Measurements from ENCODE around the gene P2RY8. TPM values are rescaled to one million over a fixed set of nuclear protein-coding genes. Genes with fewer than 3 reads are reported as not detected.

Gene P2RY8
- total and polyA plus RNA-seq, 2 of the 4 experiments (the other 2 are of a cell fraction): not detected

DNA sequence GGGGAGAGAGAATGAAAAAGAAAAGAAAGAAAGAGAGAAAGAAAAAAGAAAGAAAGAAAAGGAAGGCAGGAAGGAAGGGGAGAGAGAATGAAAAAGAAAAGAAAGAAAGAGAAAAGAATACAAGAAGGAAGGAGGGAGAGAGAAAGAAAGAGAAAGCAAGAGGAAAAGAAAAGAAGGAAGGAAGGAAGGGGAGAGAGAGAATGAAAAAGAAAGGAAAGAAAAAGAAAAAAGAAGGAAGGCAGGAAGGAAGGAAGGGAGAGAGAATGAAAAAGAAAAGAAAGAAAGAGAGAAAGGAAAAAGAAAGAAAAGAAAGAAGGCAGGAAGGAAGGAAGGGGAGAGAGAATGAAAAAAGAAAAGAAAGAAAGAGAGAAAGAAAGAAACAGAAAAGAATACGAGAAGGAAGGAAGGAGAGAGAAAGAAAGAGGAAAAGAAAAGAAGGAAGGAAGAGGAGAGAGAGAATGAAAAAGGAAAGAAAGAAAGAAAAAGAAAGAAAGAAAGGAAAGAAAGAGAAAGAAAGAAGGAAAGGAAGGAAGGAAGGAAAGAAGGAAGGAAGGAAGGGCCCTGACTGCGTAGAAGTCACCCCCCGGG, 15.1 kb upstream of the P2RY8 start:
- no peak for TF ChIP-seq CEBPB (IDR thresholded peaks at IDR 0.05; ENCODE audit: low read depth, low read length)
- no peak for TF ChIP-seq MAZ (IDR thresholded peaks at IDR 0.05; ENCODE audit: borderline replicate concordance, low read depth, low read length)
- no peak for TF ChIP-seq SMC3 (IDR thresholded peaks at IDR 0.05; ENCODE audit: low read depth, low read length)
- H3K4me3 ChIP-seq (ENCODE audit: insufficient read depth, low read depth, low read length): no peak overlapping the region
- dilution Hi-C loops (cut with HindIII; ENCODE audit: low sequenced_read_pairs, unreplicated experiment): no loop called here
- no peak overlapping the region for H2AK9ac ChIP-seq (replicated peaks; ENCODE audit: low read depth, low read length, poor library complexity)
- no peak overlapping the region for H3K9ac ChIP-seq (ENCODE audit: low read depth, low read length)
- H3K9me1 ChIP-seq (ENCODE audit: insufficient read depth, low read length): no peaks in the 10 kb centered on the region
- H3K23ac ChIP-seq (ENCODE audit: low read depth, low read length): no peak overlapping the region
- no peak overlapping the region for H3K14ac ChIP-seq (replicated peaks; ENCODE audit: low read depth, low read length)
- no peak overlapping the region for H2BK120ac ChIP-seq (ENCODE audit: low read depth, low read length)
- no peaks in the 10 kb centered on the region for H3K79me1 ChIP-seq (ENCODE audit: low read depth in 1 of 2, low read length in 2 of 2)
- H4K91ac ChIP-seq (ENCODE audit: insufficient read depth, low read depth, low read length): no peak overlapping the region
- H3K4me2 ChIP-seq (ENCODE audit: low read depth, low read length): no peak overlapping the region
- H3K36me3 ChIP-seq (ENCODE audit: control insufficient read depth, insufficient read depth, low read length): no peaks in the 10 kb centered on the region
- H2BK15ac ChIP-seq (ENCODE audit: low read depth, low read length): no peak overlapping the region
- ATAC-seq (ENCODE audit: low read depth) (no peak), DNase-seq (no peak)
- WGBS, 2 experiments (ENCODE audit: extremely low coverage in 2 of 2, insufficient read length in 1 of 2): 59% methylated on average over 3 of the region's 3 CpGs; no CpG with 5 or more reads in 1 of the 2 experiments
- H3K27ac ChIP-seq (ENCODE audit: insufficient read depth, low read length): no peak overlapping the region
- no peak overlapping the region for H3K56ac ChIP-seq (ENCODE audit: extremely low read depth, insufficient read depth, low read length)
- in situ Hi-C loops (cut with MboI; ENCODE audit: low sequenced_read_pairs): no loop called here
- no peak overlapping the region for H2AFZ ChIP-seq (replicated peaks; ENCODE audit: low read length, poor library complexity)
- no peaks in the 10 kb centered on the region for H3K4me1 ChIP-seq (ENCODE audit: control insufficient read depth, insufficient read depth, low read length)
- no peak overlapping the region for H4K5ac ChIP-seq (ENCODE audit: low read depth, low read length)
- no peaks in the 10 kb centered on the region for H3K27me3 ChIP-seq (ENCODE audit: control insufficient read depth, insufficient read depth, low read length)
- peaks cover 20% of the 10 kb centered on the region for H3K9me3 ChIP-seq (ENCODE audit: control insufficient read depth, insufficient read depth, low read length)
- H2AK5ac ChIP-seq (ENCODE audit: low read depth, low read length): no peak overlapping the region
- intact Hi-C loops (cut with micrococcal nuclease): no loop called here
- no peak overlapping the region for H3K18ac ChIP-seq (ENCODE audit: low read depth, low read length)
- no peaks in the 10 kb centered on the region for H4K20me1 ChIP-seq (ENCODE audit: insufficient read depth, low read length)
- POLR2A ChIA-PET (ENCODE audit: unreplicated experiment): no interaction called here
- H2BK20ac ChIP-seq (ENCODE audit: low read depth, low read length): no peak overlapping the region
- H3K4ac ChIP-seq (ENCODE audit: low read depth, low read length): no peak overlapping the region
- no TSS peak for BruUV-seq (replicated peaks)
- H4K8ac ChIP-seq (ENCODE audit: low read depth in 2 of 2, low read length in 2 of 2): no peak overlapping the region
- no peak overlapping the region for H2BK5ac ChIP-seq (ENCODE audit: low read depth, low read length, poor library complexity, severe bottlenecking)
- CTCF ChIA-PET: no interaction called here
